ENCODE data around the gene HACL1. TPM values are rescaled to one million over a fixed set of nuclear protein-coding genes. Genes with fewer than 3 reads are reported as not detected.
A peak's percentile ranks its signal among the peaks of the same experiment; 100 is the strongest.

Gene HACL1
- total RNA-seq, 1 donor from 2014 or later: 22.5 TPM

- no peak for DNase-seq (ENCODE audit: low spot score)
Measured at GRCh38 chr3:15523660-15524417, 77.5 kb downstream of the HACL1 start.

- no peak for DNase-seq (ENCODE audit: low spot score)
Measured at GRCh38 chr3:15522016-15522415, 79.4 kb downstream of the HACL1 start.

GRCh38 chr3:15521573-15521965, 79.8 kb downstream of the HACL1 start, which contains the start of gene COLQ:
COLQ (minus strand) TSS chr3:15521706; CDS start chr3:15521625, 81 bp downstream.
- no peak for DNase-seq (ENCODE audit: low spot score)

GRCh38 chr3:15520804-15521572, 80.4 kb downstream of the HACL1 start:
- DNase-seq (ENCODE audit: low spot score): no peak

- DNase-seq (ENCODE audit: low spot score): no peak
Measured at GRCh38 chr3:15520185-15520584, 81.2 kb downstream of the HACL1 start.

GRCh38 chr3:15519096-15519495, 82.3 kb downstream of the HACL1 start:
- DNase-seq (ENCODE audit: low spot score): no peak

- DNase-seq (ENCODE audit: low spot score): no peak
Measured at GRCh38 chr3:15514663-15515340, 86.6 kb downstream of the HACL1 start.

- DNase-seq (ENCODE audit: low spot score): no peak
Measured at GRCh38 chr3:15513810-15514662, 87.3 kb downstream of the HACL1 start.

GRCh38 chr3:15513116-15513515, 88.3 kb downstream of the HACL1 start:
- DNase-seq (ENCODE audit: low spot score): no peak

- peak; percentile 35 for DNase-seq (ENCODE audit: low spot score)
Measured at GRCh38 chr3:15512166-15512565, 89.2 kb downstream of the HACL1 start.

GRCh38 chr3:15511156-15511555, 90.2 kb downstream of the HACL1 start:
- no peak for DNase-seq (ENCODE audit: low spot score)

Other genes starting within 250 kb of the HACL1 start
- 13.1 TPM for gene METTL6, start 174.0 kb downstream of the HACL1 start, total RNA-seq
- gene EAF1, start 174.0 kb downstream of the HACL1 start, total RNA-seq: 21.8 TPM
- gene COLQ, start 79.9 kb downstream of the HACL1 start, total RNA-seq: 2.9 TPM
- 45.9 TPM for gene BTD, start 176 bp upstream of the HACL1 start, total RNA-seq
- 36.6 TPM for gene ANKRD28, start 196.4 kb upstream of the HACL1 start, total RNA-seq